NCI-H82 treated with DMSO at 0.1 percent for 48 hours (cell line): ENCODE data around the gene MYL12B.
A peak's percentile ranks its signal among the peaks of the same experiment; 100 is the strongest.
"Not testable (repeated sequence)": the region's sequence is repeated elsewhere in the genome, so short reads cannot be mapped to it uniquely, and the experiment has no call there.

Experiments used
- DNase-seq: peaks from one replicate; lab custom pipeline; 2025; ENCODE audit not compliant: unreplicated experiment; lab: John Stamatoyannopoulos, UW

MYL12B gene

DNA sequence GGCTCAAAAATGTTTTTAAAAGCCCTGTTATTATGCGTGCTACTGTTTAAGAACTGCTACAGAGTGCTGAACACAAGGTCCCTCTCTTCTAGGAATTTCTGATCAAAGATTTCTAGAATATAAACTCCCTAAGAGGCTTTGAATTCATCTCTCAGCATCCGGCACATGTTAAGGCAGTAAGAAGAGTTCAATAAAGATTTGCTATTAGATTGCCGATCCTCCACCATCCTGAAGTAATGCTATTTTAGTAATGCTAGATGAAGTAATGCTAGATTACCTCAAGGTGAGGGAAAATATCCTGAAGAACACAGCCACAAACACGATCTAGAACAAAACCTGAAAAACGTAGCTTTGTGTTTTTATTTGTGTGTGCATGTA, 949 bp upstream of the MYL12B start:
- DNase-seq: no peak

DNA sequence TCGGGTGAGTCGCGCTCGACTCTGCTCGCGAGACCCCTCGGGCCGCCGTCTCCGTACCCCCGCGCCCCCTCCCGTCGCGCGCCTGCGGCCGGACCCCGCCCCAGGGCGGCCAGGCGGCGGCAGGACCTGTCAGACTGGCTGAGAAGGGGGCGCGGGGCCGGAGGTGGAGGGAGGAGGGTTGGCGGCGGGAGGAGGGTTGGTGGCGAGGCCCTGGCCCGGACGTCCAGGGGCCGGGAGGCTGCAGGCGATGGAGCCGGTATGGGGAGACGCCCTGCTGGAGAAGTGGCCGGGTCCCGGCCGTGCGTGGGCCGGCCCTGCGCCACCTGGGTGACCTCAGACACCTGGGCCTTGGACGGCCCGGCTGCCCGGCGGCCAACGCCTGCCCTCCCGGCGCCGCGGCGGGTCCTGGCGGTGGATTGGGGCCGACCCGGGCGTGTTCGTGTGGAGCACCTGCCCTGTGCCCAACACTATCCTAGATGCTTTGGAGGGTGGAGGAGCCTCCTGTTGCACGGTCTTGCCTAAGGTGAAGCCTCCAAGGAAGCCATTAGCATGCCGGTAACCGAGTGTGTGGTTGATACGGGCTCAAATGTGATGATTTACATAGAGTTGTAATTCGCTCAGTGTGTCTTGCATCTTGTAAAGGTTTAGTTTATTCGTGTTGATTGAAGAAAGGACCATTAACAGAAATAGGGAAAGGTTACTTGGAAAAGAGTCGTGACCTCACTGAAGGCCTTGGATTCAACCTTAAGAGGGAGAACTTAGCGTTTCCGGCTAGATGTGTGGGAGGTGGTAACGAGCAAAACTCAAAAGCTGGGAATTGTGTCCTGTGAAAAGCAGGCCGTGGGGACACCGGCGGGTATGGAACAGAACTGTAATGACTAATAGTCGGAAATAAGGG, 550 bp downstream of the MYL12B start:
- no peak for DNase-seq

DNA sequence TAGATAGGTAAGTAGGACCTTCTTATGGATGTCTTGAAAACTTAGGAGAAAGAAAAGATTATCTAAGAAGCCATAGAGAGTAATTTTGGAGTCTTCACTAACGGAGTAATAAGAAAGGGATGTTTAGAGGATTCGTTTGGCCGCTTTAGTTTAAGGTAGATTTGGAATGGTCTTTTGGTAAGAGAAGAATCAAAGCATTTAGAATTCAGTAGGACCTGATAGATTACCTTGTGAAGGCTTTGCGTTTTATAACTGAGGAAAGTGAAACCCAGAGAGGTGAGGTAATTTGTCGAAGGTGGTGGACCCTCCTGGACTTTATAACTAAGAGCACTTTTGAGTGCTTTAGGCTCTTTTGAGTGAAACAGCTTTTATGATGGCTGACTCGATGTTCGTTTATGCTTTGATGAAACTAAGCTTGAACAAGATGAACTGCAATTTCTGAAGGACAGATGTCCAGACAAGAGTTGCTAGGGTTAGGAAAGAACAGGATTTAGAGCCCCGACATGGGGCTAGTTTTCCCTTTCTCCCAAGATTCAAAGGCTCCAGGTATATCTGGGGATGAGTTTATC, 1.3 kb downstream of the MYL12B start:
- DNase-seq: no peak

DNA sequence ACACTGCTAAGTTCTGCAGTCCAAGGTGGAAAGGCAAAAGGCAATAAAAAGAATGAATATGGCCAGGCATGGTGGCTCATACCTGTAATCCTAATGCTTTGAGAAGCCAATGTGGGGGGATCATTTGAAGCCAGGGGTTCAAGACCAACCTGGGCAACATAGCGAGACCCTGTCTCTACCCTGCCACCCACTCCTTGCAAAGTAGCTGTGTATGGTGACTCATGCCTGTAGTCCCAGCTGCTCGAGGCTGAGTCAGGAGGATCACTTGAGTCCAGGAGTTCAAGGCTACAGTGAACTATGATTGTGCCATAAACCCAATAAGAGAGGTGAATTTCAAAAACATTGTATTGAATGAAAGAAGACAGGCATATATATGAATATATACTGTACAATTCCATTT, 2.4 kb downstream of the MYL12B start:
- DNase-seq: no peak

DNA sequence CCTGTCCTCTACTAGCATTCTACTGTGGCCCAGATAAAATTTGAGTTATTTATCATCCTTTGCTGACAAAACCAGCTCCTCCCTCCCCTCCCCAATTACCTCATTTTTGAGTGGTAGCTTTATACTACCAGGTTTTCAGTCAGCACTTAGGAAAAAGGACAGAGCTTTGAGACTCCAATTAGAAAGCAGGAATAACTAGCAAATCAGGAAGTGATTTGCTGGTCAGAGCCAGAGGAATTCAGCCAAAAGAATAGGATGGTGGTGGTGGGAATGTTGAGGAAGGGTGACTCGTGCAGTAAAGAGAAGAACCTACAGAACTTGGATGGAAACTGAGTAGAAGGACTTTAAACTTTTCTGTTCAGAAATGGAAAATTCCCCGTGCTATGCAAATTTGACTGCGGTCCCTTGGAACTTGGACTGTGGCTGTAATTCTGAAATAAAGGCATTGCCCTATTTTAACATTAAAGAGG, 3.7 kb downstream of the MYL12B start:
- DNase-seq: no peak

DNA sequence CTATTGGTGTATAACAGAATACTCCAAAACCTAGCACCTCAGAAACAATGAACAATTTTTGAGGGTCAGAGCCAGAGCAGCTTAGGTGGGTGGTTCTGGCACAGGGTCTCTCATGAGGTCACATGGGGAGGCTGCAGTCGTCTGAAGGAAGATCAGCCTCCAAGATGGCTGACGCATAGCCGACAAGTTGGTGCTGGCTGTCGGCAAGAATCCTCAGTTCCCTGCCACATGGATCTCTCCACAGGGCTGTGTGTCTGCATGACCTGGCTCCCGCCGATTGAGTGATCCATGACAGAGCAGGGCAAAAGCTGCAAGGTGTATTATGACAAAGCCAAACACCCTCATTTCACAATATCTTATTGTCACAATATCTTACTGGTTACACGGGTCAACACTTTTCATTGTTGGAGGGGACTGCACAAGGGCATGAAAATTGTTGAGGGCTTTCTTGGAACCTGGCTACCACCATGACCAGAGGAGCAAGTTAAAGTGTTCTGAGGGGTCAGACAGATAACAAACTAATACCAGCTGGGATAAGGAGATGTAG, 4.2 kb downstream of the MYL12B start:
- DNase-seq: no peak

DNA sequence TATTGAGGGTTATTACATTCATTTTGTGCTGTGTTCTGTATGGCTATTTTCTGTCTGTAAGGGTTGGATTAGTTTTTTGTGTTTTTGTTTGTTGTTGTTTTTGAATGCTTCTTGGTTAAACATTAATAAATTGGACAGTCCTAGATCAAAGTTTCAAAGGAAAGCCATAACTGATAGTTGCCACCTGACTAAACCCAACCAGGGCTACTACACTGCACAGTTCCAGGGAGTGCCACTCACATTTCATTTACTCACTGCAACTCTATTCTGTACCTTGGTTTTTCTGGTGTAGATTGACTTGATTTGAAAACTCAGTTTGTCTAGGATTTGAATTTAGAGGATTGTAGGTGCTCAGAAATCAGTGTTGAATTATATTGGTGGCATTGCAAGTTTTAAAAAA, 6.4 kb downstream of the MYL12B start:
- no peak for DNase-seq

DNA sequence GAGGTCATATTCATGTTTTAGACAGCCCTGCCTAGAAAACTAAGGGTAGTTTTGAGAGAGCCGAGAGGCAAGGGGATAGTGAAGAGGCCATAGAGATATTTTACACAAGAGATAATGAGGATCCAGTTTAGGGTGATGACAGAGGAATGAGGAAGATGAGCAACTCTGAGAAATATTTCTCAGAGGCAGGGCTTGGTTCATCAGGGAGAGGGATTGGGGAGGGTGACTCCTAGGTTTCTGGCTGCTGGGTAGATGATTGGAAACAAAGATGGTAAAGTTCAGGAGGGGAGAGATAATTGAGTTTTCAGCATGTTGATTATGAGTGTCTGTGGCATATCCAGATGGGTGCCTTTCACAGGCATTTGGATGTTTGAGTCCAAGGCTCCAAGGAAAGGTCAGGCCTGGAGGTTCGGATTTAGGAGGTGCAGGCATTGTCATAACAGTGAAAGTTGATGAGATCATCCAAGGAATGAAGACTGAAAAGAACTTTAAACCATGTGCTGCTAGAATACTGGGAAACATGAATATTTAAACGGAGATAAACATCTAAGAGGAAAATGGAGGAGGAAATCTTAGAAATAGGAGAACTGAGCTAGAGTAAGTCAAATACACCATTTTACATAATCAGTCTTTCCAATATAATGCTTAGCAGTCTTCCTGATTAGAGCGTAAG, 7.4 kb downstream of the MYL12B start:
- no peak for DNase-seq

DNA sequence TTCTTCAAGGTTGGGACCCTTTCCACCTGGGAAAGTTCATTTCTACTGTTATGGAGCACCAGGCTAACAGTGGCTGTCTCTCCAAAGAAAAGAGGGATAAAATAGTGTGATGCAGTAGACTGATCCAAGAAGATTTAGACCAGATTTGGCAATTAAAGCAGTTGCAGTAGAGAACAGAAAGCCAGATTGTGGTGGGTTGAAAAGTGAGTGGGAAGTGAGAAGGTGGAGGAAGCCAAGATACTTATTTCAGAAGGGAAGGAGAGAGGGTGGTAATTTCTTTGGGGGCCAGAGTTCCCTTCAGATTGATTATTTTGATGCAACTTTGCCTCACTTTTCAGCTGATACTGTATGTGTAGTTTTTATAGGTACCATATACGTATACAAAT, 8.0 kb downstream of the MYL12B start:
- DNase-seq: no peak

DNA sequence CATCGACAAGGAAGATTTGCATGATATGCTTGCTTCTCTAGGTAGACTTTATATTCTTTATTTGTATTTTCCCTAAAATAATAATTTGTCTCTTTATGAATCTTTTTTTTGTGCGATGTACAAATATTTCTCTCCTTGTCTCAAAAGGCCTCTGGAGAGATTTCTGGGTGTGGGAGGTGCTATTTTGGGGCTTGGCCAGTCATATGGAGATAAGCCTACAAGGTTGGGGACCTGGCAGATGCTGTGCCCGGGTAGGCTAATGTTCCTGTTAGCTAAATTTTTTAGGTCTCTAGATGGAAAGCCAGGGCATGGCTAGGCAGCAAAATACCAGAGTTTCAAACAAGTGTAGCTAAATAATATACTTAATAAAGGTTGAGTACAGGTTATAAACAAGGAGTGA, 11.1 kb downstream of the MYL12B start:
- DNase-seq: no peak

DNA sequence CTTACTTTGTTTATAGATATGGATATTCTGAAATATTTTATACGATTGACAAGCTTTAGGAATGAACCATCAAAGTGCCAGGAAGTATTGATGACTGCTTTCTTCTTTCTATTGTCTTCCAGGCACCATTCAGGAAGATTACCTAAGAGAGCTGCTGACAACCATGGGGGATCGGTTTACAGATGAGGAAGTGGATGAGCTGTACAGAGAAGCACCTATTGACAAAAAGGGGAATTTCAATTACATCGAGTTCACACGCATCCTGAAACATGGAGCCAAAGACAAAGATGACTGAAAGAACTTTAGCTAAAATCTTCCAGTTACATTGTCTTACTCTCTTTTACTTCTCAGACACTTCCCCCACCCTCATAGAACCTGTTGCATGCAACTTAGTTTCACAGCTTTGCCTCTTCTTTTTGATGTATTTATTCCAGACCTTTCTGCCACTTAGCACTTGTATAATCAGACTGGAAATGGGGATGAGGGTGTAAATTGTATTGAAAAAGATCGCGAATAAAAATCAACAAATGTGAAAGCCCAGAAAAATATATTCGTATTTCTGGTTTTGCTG, 15.8 kb downstream of the MYL12B start:
- not testable (repeated sequence) for DNase-seq

DNA sequence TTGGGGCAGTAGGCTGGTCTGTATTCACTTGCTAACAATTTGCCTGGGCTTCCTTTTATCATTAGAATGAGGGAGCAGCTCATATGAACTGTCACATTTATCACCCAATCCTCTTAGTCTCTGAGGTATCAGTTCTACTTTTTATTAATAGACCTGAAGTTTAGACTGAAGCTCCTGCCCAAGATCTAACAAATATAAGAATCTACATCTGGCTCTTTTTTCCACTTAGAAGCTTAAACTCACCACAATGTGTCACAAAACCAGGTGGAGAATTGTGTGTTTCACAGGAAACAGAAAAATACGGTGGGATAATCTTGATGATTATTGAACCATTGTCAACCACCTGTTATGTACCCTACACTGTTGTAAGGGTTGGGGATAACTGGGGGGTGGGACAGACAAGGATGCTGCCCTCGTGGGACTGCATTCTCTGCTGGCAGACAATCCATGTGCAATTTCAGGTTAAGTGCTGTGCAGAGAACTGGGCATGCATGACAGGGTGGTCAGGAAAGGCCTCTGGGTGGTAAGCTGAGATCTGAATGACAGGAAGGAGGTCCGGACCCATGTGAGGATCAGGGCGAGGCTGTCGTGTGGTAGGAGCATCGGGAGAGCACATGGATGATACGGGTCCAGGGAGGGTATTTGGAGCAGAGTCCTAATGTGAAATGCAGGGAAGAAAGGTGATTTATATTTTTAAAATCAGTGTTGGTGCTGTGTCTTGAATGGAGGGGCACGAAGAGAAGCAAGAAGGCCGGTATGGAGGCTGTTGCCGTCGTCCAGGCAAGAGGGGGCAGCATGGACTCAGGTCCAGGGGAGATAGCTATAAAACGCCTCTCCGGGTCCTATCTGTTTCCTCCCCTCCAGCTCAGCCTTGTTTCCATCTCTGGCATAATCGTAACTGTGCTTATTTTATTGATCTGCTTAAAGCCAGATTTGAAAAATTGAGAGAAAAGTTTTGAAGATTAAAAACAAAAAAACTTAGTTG, 17.6 kb downstream of the MYL12B start:
- no peak for DNase-seq

DNA sequence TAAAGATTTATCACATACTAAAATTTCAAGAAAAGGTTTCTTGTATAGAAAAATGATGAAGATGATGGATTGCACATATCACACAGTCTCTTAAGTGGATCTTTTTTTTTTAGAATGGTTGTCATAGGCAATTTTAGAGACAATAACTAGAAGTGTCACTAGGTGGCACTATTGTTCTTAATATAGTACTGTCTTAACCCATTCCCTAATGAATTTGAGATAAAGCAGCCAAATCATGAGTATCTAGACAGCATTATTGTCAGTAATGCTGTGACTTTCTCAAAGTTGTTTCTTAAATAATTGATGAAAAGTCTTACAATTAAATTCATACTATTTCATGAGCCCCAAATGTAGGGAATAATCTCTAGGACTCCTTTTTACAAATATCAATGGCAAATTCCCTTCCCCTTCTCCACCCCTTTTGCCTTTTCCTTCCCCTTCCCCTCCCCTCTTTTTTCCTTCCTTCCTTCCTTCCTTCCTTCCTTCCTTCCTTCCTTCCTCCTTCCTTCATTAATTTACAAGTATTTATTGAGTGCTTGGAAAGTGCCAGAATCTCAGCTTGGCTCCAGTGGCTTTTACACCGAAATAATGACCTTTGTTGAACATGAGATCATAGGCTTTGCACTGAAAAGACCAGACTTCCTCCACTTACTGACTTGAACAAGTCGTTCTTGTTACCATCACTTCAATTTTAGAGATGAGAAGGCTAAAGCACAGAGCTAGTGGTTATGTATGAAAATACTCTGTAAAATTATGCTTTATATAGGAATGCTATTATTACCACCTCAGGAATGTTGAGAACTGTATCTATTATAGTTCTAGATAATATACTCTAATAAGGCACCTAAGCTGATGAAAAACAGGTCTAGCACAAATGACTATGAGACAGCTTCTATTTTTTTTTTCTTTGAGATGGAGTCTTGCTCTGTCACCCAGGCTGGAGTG, 19.8 kb downstream of the MYL12B start:
- peak; percentile 50 for DNase-seq

DNA sequence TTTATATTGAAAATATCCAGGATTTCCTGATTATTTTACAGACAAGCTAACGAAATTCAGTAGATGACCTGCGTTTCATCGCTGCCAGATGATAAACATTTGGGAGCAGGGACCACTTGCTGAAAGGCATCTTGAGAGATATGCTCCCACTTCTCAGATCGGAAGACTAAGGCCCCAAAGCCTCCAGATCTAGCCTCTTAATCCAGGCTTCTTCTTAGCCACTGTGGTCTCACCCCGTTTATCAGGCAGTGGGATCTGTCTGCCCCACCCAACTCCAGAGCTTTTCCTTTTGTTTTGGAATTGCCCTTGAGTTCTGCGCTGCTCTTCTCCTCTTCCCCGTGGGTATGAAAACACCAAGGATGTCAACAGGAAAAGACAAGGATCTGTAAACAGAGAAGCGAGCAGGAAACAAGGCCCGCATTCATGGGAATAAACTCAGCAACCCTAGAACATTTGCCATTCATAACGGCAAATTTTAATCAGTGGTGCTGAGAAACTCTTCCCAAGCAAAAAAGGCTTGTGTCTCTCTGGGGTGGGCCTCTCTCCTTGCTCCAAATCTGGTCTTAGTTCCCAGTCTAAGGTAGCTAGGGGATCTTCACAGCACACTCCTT, 21.4 kb downstream of the MYL12B start:
- DNase-seq: no peak

DNA sequence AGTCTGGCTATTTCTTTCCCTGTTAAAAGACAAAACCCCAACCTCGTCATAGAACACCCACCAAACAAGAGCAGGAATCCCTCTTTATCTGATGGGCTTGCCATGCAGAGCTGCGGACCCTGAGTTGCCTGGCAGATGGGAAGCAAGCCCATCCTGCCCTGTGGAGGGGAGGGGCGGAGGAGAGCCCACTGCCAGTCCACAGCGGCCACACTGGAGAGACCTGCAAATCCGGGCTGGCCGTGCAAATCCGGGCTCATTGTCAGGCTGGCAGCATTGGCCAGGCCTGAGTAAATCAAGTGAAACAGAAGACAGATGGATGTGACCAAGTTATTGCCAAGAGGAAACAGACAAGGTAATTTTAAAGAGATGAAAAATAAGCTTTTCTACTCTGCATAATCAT, 22.0 kb downstream of the MYL12B start:
- peak; percentile 14 for DNase-seq

DNA sequence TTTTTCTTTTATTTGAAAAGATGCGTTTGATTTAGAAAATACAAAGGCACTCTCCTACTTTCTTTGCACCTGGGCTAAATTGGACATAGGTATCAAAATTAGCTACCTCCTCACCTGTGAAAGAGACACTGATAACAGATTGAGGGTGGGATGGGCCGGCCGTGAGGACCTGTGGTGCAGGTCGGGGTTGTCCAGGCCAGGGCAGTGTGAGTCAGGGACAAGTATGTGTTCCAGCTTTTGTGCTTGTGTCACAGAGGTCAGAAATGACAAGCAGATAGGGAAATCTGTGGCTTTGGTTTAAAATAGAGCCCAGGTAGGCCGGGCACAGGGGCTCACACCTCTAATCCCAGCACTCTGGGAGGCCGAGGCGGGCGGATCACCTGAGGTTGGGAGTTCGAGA, 22.6 kb downstream of the MYL12B start:
- DNase-seq: no peak

DNA sequence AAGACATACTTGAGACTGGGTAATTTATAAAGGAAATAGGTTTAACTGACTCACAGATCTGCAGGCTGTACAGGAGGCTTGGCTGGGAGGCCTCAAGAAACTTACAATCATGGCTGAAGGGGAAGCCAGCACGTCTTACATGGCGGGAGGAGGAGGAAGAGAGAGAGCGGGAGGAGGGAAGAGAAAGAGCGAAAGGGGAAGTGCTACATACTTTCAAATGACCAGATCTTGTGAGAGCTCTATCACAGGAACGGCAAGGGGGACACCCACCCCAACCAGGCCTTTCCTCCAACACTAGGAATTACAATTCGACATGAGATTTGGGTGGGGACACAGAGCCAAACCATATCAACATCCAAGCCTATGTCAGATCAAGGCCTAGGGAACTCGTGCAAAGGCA, 24.2 kb downstream of the MYL12B start:
- no peak for DNase-seq

DNA sequence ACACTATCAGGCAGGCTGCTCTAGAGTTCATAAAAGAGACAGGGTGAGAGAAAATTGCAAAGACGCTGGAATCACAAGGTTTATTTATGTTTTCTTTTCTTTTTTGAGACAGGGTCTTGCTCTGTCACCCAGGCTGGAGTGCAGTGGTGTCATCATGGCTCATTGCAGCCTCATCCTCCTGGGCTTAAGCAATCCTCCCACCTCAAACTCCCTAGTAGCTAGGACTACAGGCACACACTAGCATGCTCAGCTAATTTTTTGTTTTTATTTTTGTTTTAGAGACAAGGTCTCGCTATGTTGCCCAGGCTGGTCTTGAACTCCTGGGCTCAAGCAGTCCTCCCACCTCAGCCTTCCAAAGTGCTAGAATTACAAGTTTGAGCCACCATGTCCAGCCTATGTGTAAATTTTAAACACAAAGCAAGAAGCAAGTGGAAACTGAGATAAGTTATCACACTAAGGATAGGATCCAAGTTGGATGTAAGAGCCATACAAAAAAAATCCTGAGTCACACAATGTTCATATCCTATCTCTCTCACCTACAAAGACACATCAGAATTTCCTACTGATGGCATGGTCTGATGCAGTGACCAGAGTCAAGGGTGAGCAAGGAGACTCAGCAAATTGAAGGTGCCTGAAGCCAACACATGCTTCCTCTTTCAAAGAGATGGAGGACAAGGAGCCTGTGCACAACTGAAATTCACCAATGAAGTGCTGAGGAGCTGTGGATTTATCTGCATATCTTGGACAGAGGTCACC, 31.4 kb downstream of the MYL12B start:
- DNase-seq: no peak
